Dendritic cell treated with granulocyte-macrophage colony-stimulating factor and Interleukin-4, amounts not matched to agents 40 ng/mL and 50 ng/mL, for 4 days (primary cell): Measurements from ENCODE around the gene ADIPOR2.

Source experiments
- H3K27ac Mint-ChIP-seq: one replicate; pipeline ENCODE4 v1.8.0; 2022; ENCODE audit warnings: mild to moderate bottlenecking, mixed read lengths
- H3K27me3 Mint-ChIP-seq: one replicate; pipeline ENCODE4 v1.8.0; 2022; ENCODE audit warnings: mild to moderate bottlenecking, mixed read lengths
- H3K36me3 Mint-ChIP-seq: one replicate; pipeline ENCODE4 v1.8.0; 2022; ENCODE audit warnings: low read depth, mixed read lengths
- H3K4me1 Mint-ChIP-seq: one replicate; pipeline ENCODE4 v1.8.0; 2022; ENCODE audit warnings: low read depth, mixed read lengths
- H3K4me3 Mint-ChIP-seq: one replicate; pipeline ENCODE4 v1.8.0; 2022; ENCODE audit warnings: mild to moderate bottlenecking, moderate library complexity, mixed read lengths
- H3K9me3 Mint-ChIP-seq: one replicate; pipeline ENCODE4 v1.8.0; 2022; ENCODE audit warnings: mixed read lengths
- intact Hi-C: fragments of 100-400 bp; cut with micrococcal nuclease; formaldehyde crosslinking; loops from one replicate; pipeline ENCODE4 v1.15.0; 2022

Gene ADIPOR2

DNA sequence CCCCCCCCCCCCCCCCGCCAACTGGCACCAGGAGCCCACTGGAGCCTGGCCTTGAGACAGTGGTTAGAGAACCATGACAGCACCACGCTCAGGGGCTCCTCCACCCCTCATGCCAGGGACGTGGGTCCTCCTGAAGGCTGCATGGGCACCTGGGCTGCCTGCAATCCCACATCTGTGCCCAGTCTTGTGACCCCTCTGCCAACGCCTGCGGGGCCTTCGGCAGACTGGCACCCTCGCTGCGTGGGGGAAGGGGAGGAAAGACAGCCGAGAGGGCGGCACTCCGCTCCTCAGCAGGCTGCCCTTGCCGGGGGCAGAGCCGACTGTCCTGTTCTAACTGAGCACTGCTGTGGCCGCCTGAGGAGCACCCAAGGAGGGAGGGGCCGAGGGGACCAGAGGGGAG lies 135.5 kb downstream of the ADIPOR2 start:
- Mint-ChIP-seq H3K9me3 (no peaks in the 10 kb centered on the region), H3K27me3 (peaks cover 43% of the 10 kb centered on the region), H3K36me3 (no peaks in the 10 kb centered on the region), H3K4me3 (no peak overlapping the region), H3K27ac (no peak overlapping the region), H3K4me1 (peaks cover 21% of the 10 kb centered on the region)
- intact Hi-C loops, result no loop called here

DNA sequence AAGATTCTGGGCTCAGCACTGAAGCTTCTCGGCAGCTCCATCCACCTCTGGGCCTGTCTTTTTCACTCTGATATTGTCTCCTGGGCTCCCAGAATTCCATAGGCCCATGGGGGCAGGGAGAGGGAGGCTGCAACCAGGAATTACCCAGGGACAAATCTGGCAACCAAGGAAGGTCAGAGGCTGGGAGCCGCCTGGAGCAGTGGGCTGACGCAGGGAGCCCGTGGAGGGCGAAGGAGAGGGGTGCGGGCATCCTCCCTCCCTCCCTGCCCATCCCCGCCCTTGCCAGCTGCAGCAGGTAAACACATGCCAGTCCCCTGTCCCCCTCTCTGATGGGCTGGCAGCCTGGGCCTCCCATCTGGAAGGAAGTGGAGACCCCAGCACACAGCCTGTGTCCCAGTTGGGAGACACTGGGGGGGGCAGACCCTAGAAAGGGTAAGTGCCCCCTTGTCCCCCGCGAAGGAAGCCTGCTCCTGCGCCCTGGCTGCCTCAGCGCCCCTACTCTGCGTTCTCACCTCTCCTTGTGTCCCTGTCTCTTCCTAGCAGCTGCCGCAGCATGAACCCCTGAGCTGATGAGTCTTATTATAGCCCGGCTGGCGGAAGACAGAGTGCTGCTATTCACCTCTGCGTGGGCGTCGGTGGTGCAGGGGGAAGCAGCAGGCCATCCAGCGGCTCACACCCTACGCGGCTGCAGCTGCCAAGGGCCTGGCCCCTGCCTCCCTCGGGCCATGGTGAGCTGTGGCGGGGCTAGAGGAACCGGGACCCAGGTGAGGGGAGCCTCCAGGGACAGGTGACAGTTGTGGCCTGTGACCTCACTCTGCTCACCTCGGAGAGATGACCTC lies 136.2 kb downstream of the ADIPOR2 start:
- H3K4me3 Mint-ChIP-seq, result no peak overlapping the region
- intact Hi-C loops, result no loop called here
- H3K27ac Mint-ChIP-seq, result no peak overlapping the region
- peaks cover 42% of the 10 kb centered on the region for H3K27me3 Mint-ChIP-seq
- H3K4me1 Mint-ChIP-seq, result peaks cover 15% of the 10 kb centered on the region
- no peaks in the 10 kb centered on the region for H3K36me3 Mint-ChIP-seq
- H3K9me3 Mint-ChIP-seq, result no peaks in the 10 kb centered on the region

DNA sequence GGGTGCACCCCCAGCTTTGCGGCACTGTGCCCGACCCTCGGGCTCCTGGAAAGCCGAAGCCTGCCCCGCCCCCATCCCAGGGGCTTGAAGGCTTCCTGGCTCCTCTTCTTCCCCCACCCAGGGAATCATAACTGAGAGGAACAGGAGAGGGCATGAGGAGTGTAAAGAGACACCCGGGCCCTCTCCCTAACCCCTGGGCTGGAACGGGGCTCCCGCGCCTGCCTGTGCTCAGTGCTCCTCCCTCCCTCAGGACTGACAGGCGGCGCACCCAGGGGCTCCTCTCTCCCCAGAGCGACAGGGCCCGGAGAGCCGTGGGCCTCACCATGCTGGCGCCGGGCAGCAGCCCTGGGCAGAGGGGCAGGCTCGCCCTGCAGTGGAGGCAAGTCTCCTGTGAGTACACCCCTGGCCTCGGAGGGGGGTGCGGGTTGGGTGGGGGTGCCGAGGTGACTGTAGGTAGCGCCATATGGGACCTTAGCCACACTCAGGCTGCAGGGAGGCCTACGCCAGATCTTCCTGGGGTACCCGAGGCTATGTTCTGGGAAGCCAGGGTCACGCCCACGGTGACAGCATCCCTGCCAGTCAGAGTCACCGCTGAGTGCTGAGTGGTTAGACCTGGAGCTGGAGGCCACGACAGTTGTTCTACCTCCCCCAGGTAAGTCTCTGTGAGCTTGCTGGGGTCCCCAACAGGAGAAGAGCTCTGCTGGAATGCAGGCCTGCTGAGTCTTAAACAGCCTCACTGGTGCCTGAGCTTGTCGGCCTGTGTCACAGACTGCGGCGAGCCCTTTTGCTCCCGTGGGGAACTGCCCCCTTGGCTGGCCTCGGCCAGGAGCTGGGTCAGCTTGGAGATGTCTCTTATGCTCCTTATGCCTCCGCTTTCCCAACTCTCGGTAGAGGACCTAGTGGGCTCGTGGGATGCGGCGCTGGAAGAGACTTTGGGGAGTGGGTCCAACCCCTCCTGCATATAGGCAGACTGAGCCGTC lies 137.2 kb downstream of the ADIPOR2 start:
- intact Hi-C loops, result no loop called here
- Mint-ChIP-seq H3K4me1 (peaks cover 13% of the 10 kb centered on the region), H3K9me3 (no peaks in the 10 kb centered on the region), H3K27ac (no peak overlapping the region), H3K27me3 (peaks cover 37% of the 10 kb centered on the region), H3K36me3 (no peaks in the 10 kb centered on the region), H3K4me3 (no peak overlapping the region)

DNA sequence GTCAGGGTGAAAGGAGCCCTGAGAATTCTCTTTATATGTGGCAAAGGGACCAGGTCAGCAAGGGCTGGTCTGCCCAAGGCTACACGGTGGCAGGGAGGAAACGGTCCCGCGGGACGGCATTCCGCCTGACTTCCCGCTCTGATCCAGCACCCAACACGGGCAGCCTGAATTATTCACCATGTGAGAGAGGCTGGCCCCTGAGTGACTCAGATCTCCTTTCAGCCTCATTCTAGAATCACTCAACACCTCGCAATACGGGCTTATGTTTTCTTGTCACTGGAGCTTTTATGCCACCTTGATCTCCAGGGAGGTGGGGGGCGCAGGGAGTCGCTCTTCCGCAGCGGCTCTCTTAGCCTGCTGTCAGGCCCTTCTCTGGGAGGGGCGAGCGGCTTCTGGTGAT lies 138.0 kb downstream of the ADIPOR2 start:
- no peak overlapping the region for H3K27ac Mint-ChIP-seq
- intact Hi-C loops, result no loop called here
- H3K36me3 Mint-ChIP-seq, result no peaks in the 10 kb centered on the region
- H3K4me1 Mint-ChIP-seq, result peaks cover 17% of the 10 kb centered on the region
- H3K27me3 Mint-ChIP-seq, result peaks cover 44% of the 10 kb centered on the region
- H3K9me3 Mint-ChIP-seq, result no peaks in the 10 kb centered on the region
- no peak overlapping the region for H3K4me3 Mint-ChIP-seq

DNA sequence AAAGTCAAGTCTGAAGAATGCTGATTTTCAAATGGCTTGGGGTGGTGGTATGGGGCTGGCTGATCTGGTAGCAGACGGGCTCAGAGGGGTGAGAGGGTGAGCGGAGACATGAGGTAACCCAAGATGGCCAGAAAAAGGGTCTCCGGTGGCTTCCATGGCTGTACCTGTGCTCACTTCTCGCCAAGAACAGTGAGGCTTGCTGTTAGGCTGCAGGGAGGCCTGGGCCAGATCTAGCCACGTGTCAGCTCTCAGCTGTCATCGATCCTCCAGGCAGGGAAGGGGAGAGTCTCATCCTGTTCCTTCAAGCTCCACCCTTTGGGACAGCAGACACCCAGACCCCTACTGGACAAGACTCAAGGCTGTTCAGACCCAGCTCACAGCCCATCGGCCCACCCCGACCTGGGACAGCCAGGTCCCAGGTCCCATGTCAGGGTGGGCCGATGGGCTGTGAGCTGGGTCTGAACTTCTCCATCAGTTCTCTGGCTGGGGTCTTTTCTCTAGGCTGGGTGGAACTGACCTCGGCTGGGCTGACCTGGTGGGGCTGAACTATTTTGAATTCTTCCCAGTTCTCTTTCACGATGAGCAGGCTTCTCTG lies 138.5 kb downstream of the ADIPOR2 start:
- no peaks in the 10 kb centered on the region for H3K36me3 Mint-ChIP-seq
- H3K4me1 Mint-ChIP-seq, result peaks cover 17% of the 10 kb centered on the region
- intact Hi-C loops, result no loop called here
- no peak overlapping the region for H3K4me3 Mint-ChIP-seq
- H3K27me3 Mint-ChIP-seq, result peaks cover 46% of the 10 kb centered on the region
- H3K27ac Mint-ChIP-seq, result no peak overlapping the region
- no peaks in the 10 kb centered on the region for H3K9me3 Mint-ChIP-seq

DNA sequence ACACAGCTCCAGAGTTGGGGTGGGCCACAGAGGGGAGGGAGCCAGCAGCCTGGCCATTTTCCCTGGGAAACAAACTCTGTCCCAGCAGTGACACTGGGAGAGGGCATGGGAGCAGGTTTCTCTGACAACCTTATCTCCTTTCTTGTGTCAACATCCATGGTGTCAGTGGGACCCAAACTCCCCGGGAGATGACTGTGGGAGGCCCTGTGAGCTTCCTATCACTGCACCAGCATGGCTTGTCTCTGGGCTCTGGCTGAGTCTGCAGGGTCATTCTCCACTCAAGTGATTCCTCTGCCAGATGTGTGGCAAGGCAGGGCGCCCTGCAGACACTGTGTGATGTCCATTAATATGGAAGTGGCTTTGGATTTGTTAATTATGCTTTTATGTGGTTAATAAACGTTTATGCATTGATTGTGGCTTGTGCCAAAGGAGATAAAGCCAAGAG lies 139.6 kb downstream of the ADIPOR2 start:
- Mint-ChIP-seq H3K27ac (no peak overlapping the region), H3K9me3 (no peaks in the 10 kb centered on the region), H3K36me3 (no peaks in the 10 kb centered on the region), H3K4me1 (peaks cover 17% of the 10 kb centered on the region), H3K27me3 (peaks cover 47% of the 10 kb centered on the region), H3K4me3 (no peak overlapping the region)
- intact Hi-C loops, result no loop called here

DNA sequence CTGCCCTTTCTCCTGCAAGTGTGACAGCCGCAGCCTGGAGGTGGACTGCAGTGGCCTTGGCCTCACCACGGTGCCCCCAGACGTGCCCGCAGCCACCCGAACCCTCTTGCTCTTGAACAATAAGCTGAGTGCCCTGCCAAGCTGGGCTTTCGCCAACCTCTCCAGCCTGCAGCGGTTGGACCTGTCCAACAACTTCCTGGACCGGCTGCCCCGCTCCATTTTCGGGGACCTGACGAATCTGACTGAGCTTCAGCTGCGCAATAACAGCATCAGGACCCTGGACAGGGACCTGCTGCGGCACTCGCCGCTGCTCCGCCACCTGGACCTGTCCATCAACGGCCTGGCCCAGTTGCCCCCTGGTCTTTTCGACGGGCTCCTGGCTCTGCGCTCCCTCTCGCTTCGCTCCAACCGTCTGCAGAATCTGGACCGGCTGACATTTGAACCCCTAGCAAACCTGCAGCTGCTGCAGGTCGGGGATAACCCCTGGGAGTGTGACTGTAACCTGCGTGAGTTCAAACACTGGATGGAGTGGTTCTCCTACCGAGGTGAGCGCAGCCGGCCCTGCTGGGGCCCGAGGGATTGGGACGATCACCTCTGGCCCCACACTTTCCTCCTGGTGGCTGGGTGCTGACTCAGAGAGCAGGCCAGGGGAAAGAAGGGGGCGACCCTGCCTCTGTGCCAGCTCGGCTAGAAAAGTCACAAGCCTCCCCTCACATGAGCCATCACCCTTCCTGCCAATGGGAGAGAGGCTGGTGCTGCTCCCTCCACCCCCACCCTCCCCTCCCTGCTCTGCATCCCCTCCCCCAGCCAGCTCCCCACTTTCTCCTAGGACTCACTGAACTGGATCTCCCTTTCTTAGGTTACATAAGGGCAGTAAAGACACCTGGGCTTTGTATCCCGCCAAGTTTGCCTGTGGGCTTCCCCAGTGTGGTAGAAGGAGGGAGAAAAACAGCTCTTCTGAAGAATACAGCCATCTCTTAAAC lies 140.4 kb downstream of the ADIPOR2 start:
- Mint-ChIP-seq H3K27ac (no peak overlapping the region), H3K4me3 (no peak overlapping the region), H3K9me3 (no peaks in the 10 kb centered on the region), H3K27me3 (peaks cover 47% of the 10 kb centered on the region), H3K4me1 (peaks cover 20% of the 10 kb centered on the region), H3K36me3 (no peaks in the 10 kb centered on the region)
- intact Hi-C loops, result no loop called here

DNA sequence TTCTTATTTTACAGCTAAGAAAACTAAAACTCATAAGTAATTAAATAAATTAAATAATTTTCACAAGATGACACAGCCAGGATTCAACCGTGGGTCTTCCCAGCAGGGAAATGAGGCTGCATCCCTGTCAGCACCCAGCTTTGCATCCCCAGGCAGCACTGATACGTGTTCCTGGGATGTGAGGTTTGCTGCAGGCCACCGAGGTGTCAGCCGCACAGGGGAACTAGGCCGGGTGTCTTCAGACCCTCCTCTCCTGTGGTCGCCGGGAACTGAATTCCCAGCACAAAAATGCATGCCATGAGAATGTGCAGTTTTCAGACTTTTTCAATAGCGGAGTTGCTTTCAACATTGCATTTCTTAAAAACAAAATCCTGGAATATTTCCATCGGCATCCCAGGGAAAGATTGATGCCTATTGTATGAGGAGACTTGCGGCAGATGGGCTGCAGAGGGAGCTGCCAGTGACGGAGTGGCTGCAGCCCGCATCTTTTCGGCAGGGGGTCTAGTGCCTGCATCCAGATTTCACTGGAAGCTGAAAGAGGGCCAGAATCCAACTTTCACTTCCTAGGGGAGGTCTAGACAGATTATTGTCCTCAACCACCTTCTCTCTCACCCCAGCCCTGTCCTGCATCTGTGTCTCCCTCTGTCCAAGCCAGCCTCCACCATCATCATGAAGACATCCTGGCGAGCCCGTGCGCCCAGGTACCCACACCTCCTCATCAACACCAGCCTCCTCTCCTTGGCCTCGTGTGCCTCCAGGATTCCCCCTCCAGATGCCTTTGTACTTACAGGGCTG lies 142.1 kb downstream of the ADIPOR2 start:
- H3K4me3 Mint-ChIP-seq, result no peak overlapping the region
- no peak overlapping the region for H3K27ac Mint-ChIP-seq
- H3K9me3 Mint-ChIP-seq, result no peaks in the 10 kb centered on the region
- H3K36me3 Mint-ChIP-seq, result no peaks in the 10 kb centered on the region
- H3K4me1 Mint-ChIP-seq, result peaks cover 21% of the 10 kb centered on the region
- peaks cover 45% of the 10 kb centered on the region for H3K27me3 Mint-ChIP-seq
- intact Hi-C loops, result no loop called here

DNA sequence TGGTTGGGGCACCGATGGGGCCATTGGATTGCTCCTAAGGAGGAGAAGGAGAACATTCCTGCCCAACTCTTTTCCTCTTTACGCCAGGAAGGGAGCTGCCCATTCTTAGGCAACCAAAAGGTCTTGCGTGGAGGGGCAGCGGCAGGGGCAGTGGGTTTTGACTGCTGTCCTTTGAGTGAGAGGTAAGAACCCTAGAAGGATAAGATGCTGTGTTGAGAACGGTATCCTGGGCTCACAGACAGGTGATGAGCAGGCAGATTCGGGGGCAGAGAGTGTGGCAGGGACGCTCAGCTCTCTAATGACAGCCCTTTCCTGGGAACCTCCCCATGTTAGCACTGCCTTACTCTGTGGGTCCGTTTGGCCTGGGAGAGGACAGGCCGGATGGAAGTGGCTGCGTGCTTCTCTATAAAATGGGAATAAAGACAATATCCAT lies 142.7 kb downstream of the ADIPOR2 start:
- intact Hi-C loops, result no loop called here
- Mint-ChIP-seq H3K4me1 (peaks cover 27% of the 10 kb centered on the region), H3K9me3 (no peaks in the 10 kb centered on the region), H3K36me3 (no peaks in the 10 kb centered on the region), H3K27ac (no peak overlapping the region), H3K4me3 (no peak overlapping the region), H3K27me3 (peaks cover 42% of the 10 kb centered on the region)

DNA sequence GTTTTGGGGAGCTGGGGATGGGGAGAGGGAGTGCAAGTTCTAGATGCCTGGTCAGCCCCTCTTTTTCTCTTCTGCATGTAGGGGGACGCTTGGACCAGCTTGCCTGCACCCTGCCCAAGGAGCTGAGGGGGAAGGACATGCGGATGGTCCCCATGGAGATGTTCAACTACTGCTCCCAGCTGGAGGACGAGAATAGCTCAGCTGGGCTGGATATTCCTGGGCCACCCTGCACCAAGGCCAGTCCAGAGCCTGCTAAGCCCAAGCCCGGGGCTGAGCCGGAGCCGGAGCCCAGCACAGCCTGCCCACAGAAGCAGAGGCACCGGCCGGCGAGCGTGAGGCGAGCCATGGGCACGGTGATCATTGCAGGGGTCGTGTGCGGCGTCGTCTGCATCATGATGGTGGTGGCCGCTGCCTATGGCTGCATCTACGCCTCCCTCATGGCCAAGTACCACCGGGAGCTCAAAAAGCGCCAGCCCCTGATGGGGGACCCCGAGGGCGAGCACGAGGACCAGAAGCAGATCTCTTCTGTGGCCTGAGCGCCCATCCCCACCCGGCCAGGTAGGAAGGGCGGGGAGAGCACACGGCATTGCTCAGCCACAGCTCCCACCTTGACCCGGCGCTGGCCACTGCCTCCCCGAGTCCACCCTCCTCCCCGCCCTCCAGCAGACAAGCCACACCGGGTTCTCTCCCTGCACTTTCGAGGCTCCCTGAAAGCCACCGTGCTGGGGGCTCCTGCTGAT lies 143.5 kb downstream of the ADIPOR2 start:
- intact Hi-C loops, result no loop called here
- no peak overlapping the region for H3K27ac Mint-ChIP-seq
- no peaks in the 10 kb centered on the region for H3K9me3 Mint-ChIP-seq

DNA sequence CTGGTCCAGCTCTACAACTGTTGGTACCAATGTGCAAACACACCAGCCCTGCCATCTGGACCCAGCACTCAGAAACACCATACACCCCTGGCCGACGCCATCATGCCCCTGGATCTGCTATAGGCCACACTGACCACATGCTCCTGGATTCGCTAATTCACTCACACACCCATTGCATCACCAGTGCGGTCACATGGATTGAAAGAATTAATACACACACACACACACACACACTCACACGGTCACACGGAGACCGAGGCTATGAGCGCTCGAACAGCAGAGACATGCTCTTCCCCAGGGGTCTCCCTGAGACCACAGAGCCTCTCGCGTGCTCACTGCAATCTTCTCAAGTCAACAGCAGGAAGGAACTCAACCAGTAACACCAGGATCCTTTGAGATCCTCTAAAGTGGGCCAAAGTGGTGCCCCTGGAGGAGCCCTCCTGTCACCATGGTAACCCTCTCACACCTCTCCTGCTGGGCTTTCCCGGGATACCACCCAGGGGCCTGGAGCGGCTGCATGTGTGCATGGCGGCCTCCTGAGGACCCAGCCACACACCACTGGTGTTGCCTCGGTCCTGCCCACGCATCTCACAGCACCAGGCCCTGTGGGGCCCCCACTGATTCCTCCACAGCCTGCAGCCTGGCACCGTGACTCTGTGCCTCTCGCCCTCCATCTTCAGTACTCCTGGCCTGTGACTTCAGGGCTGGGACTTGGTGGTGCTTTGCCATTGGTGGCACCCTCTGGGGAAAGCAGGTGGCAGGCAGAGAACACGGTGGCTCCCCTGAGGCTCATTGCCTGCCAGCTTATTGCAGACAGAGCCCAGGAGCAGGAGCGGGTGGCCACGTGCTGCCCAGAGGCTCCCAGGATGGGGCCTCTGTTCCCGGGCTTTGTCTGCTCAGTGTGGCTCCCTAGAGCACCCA lies 144.6 kb downstream of the ADIPOR2 start:
- no peak overlapping the region for H3K4me3 Mint-ChIP-seq
- H3K27ac Mint-ChIP-seq, result no peak overlapping the region
- intact Hi-C loops, result no loop called here
- no peaks in the 10 kb centered on the region for H3K9me3 Mint-ChIP-seq
- peaks cover 27% of the 10 kb centered on the region for H3K27me3 Mint-ChIP-seq
- H3K4me1 Mint-ChIP-seq, result peaks cover 42% of the 10 kb centered on the region
- no peaks in the 10 kb centered on the region for H3K36me3 Mint-ChIP-seq

More for the DNA sequence above, 143.5 kb downstream of the ADIPOR2 start:
- Mint-ChIP-seq H3K27me3 (peaks cover 37% of the 10 kb centered on the region), H3K4me1 (peaks cover 32% of the 10 kb centered on the region), H3K4me3 (no peak overlapping the region), H3K36me3 (no peaks in the 10 kb centered on the region)
